ENCODE measurements around the gene ZNF787. TPM values are rescaled to one million over a fixed set of nuclear protein-coding genes. Genes with fewer than 3 reads are reported as not detected.

Gene ZNF787
- total RNA-seq, 2 experiments from 2014 or later: 34.7 to 36.7 TPM

GRCh38 chr19:56140583-56141416 lies 19.7 kb upstream of the ZNF787 start, which contains the start of gene ZNF444:
TSS of gene ZNF444 (plus strand) at chr19:56141287. CDS start at chr19:56146912, 5,625 bp downstream.
- H3K27me3 Mint-ChIP-seq: no peaks in the 10 kb centered on the region
- H3K4me1 Mint-ChIP-seq: peaks cover 39% of the 10 kb centered on the region
- H3K27ac Mint-ChIP-seq: peak within 1 kb of the TSS; percentile 92
- H3K9me3 Mint-ChIP-seq (ENCODE audit: low read depth): no peaks in the 10 kb centered on the region
- CTCF ChIA-PET: interaction anchor here (0.6 to 0.9 kb wide), 4 partner anchors 75 to 484 kb away, joined by 3 read pairs; no protein-coding TSS in a partner anchor
- H3K36me3 Mint-ChIP-seq: peaks cover 1% of the 10 kb centered on the region
- ATAC-seq: peak; percentile 94
- H3K4me3 Mint-ChIP-seq: peak within 1 kb of the TSS; percentile 83
- DNase-seq: peak; percentile 100

GRCh38 chr19:56139847-56140582 lies 18.9 kb upstream of the ZNF787 start:
- H3K4me1 Mint-ChIP-seq: peaks cover 39% of the 10 kb centered on the region
- DNase-seq: no peak
- CTCF ChIA-PET: interaction anchor here (0.8 to 0.9 kb wide), 2 partner anchors 74 to 483 kb away, joined by 3 read pairs; no protein-coding TSS in a partner anchor

GRCh38 chr19:56138069-56138468 lies 17.0 kb upstream of the ZNF787 start:
- ATAC-seq (no peak), DNase-seq (no peak)
- Mint-ChIP-seq H3K9me3 (ENCODE audit: low read depth) (no peaks in the 10 kb centered on the region), H3K4me1 (peaks cover 27% of the 10 kb centered on the region), H3K36me3 (no peaks in the 10 kb centered on the region), H3K4me3 (no peak overlapping the region), H3K27me3 (no peaks in the 10 kb centered on the region), H3K27ac (no peak overlapping the region)
- CTCF ChIA-PET: no interaction called here

More at GRCh38 chr19:56139847-56140582, 18.9 kb upstream of the ZNF787 start:
- H3K4me3 Mint-ChIP-seq: peak overlapping the region; percentile 83
- H3K36me3 Mint-ChIP-seq: peaks cover 1% of the 10 kb centered on the region
- H3K27ac Mint-ChIP-seq: peak overlapping the region; percentile 92
- H3K9me3 Mint-ChIP-seq (ENCODE audit: low read depth): no peaks in the 10 kb centered on the region
- no peak for ATAC-seq
- H3K27me3 Mint-ChIP-seq: no peaks in the 10 kb centered on the region

GRCh38 chr19:56137405-56137804 lies 16.3 kb upstream of the ZNF787 start:
- H3K4me1 Mint-ChIP-seq: peaks cover 21% of the 10 kb centered on the region
- CTCF ChIA-PET: no interaction called here
- no peaks in the 10 kb centered on the region for H3K36me3 Mint-ChIP-seq
- DNase-seq (no peak), ATAC-seq (no peak)
- H3K27ac Mint-ChIP-seq: no peak overlapping the region
- H3K27me3 Mint-ChIP-seq: no peaks in the 10 kb centered on the region
- no peaks in the 10 kb centered on the region for H3K9me3 Mint-ChIP-seq (ENCODE audit: low read depth)
- H3K4me3 Mint-ChIP-seq: no peak overlapping the region

- no peak overlapping the region for H3K27ac Mint-ChIP-seq
- H3K9me3 Mint-ChIP-seq (ENCODE audit: low read depth): no peaks in the 10 kb centered on the region
- no peaks in the 10 kb centered on the region for H3K36me3 Mint-ChIP-seq
- DNase-seq: no peak
- H3K4me3 Mint-ChIP-seq: no peak overlapping the region
- no peaks in the 10 kb centered on the region for H3K27me3 Mint-ChIP-seq
- CTCF ChIA-PET: no interaction called here
- peaks cover 16% of the 10 kb centered on the region for H3K4me1 Mint-ChIP-seq
- no peak for ATAC-seq
Measured at GRCh38 chr19:56136362-56136761, 15.3 kb upstream of the ZNF787 start.

- Mint-ChIP-seq H3K9me3 (ENCODE audit: low read depth) (no peaks in the 10 kb centered on the region), H3K36me3 (no peaks in the 10 kb centered on the region)
- CTCF ChIA-PET: interaction anchor here (1.2 to 1.9 kb wide), 2 partner anchors 11 to 58 kb away, joined by 3 to 7 read pairs; no protein-coding TSS in a partner anchor
Measured at GRCh38 chr19:56134654-56134921, 13.5 kb upstream of the ZNF787 start.

DNA sequence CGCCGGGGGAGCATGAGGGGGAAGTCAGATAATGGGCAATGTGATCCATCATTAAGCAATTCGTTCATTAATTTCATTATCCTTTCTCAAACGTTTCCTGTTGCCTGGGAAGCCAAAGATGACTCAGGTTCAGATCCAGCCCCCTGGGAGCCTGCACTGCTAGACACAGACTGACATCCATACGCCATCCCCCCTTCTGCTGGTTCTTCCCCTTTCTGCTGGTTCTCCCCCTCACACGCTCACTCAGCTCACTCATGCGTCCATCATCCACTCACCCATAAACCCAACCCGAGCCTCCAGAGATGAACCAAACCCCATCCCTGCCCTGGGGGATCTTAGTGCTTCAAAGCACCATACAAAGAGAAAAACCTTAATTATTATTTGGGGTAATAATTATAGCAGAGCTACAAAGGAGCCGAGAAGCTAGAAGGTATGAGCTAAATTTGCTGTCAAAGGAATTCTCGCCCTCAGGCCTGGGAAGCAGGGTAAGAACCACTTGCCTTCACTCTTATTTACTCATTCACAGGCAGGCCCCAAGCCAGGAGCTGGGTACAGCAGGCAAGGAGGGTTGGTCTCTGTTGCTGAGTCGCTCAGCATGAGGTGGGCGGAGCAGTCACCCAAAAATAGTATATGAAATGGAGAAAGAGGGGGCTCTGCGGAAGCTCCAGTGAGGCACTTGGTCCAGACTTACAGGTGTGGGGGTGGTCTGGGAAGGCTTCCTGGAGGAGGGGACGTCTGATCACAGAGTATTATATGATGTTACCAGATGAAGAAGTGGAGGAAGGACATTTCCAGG lies 13.0 kb upstream of the ZNF787 start:
- H3K27me3 Mint-ChIP-seq: no peaks in the 10 kb centered on the region
- CTCF ChIA-PET: interaction anchor here (1.2 to 1.9 kb wide), 2 partner anchors 12 to 58 kb away, joined by 3 to 7 read pairs; no protein-coding TSS in a partner anchor
- no peak overlapping the region for H3K27ac Mint-ChIP-seq
- H3K9me3 Mint-ChIP-seq (ENCODE audit: low read depth): no peaks in the 10 kb centered on the region
- peaks cover under 1% of the 10 kb centered on the region for H3K4me1 Mint-ChIP-seq
- no peaks in the 10 kb centered on the region for H3K36me3 Mint-ChIP-seq
- no peak overlapping the region for H3K4me3 Mint-ChIP-seq
- no peak for DNase-seq
- ATAC-seq: no peak

More at GRCh38 chr19:56134654-56134921, 13.5 kb upstream of the ZNF787 start:
- Mint-ChIP-seq H3K4me1 (peaks cover 4% of the 10 kb centered on the region), H3K27me3 (no peaks in the 10 kb centered on the region), H3K4me3 (no peak overlapping the region), H3K27ac (no peak overlapping the region)
- DNase-seq: no peak
- no peak for ATAC-seq

GRCh38 chr19:56132316-56132822 lies 11.3 kb upstream of the ZNF787 start:
- Mint-ChIP-seq H3K9me3 (ENCODE audit: low read depth) (no peaks in the 10 kb centered on the region), H3K27me3 (no peaks in the 10 kb centered on the region), H3K27ac (no peak overlapping the region), H3K36me3 (no peaks in the 10 kb centered on the region), H3K4me1 (no peaks in the 10 kb centered on the region), H3K4me3 (no peak overlapping the region)
- no peak for DNase-seq
- CTCF ChIA-PET: no interaction called here
- no peak for ATAC-seq

DNA sequence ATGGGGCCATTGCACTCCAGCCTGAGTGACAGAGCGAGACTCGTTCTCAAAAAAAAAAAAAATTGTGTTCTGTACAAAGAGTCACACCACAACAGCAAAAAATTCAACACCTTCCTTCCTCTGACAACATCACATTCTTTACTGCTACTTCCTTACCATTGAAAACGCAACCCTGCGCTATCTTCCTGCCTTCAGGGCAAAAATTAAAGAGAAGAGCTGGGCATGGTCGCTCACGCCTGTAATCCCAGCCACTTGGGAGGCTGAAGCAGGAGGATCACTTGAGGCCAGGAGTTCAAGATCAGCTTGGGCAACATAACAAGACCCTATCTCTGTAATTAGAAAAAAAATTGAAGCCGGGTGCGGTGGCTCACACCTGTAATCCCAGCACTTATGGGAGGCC lies 10.6 kb upstream of the ZNF787 start:
- CTCF ChIA-PET: no interaction called here
- Mint-ChIP-seq H3K4me3 (no peak overlapping the region), H3K36me3 (no peaks in the 10 kb centered on the region), H3K27ac (no peak overlapping the region), H3K4me1 (no peaks in the 10 kb centered on the region), H3K27me3 (no peaks in the 10 kb centered on the region), H3K9me3 (ENCODE audit: low read depth) (no peaks in the 10 kb centered on the region)
- ATAC-seq (no peak), DNase-seq (no peak)

DNA sequence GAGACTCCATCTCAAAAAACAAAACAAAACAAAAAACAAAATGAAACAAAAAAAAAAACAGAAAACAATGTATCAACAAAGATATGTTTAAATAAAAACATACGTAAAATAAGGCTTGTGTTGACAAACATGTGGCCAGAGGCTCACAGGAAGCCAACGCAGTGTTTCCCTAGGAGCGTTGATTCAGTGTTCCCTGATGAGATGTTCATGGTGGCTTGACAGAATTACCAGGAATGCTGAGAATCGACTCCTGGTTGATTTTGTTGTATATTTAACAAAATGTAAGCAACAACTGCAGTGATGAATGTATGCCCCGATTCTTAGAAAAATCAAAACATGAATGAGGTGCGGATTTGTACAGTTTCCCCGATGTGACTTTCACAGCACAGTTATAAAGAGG lies 8.9 kb upstream of the ZNF787 start:
- no peaks in the 10 kb centered on the region for H3K27me3 Mint-ChIP-seq
- H3K4me1 Mint-ChIP-seq: no peaks in the 10 kb centered on the region
- no peak overlapping the region for H3K27ac Mint-ChIP-seq
- no peak for DNase-seq
- CTCF ChIA-PET: interaction anchor here (0.7 kb wide), 1 partner anchor 1611 kb away, joined by 3 read pairs; no protein-coding TSS in a partner anchor
- H3K9me3 Mint-ChIP-seq (ENCODE audit: low read depth): no peaks in the 10 kb centered on the region
- no peaks in the 10 kb centered on the region for H3K36me3 Mint-ChIP-seq
- H3K4me3 Mint-ChIP-seq: no peak overlapping the region
- ATAC-seq: no peak

- DNase-seq (no peak), ATAC-seq (no peak)
- Mint-ChIP-seq H3K4me3 (no peak overlapping the region), H3K4me1 (peaks cover 7% of the 10 kb centered on the region), H3K36me3 (no peaks in the 10 kb centered on the region), H3K9me3 (ENCODE audit: low read depth) (no peaks in the 10 kb centered on the region), H3K27me3 (no peaks in the 10 kb centered on the region), H3K27ac (no peak overlapping the region)
- CTCF ChIA-PET: no interaction called here
Measured at GRCh38 chr19:56126983-56127780, 6.1 kb upstream of the ZNF787 start.

DNA sequence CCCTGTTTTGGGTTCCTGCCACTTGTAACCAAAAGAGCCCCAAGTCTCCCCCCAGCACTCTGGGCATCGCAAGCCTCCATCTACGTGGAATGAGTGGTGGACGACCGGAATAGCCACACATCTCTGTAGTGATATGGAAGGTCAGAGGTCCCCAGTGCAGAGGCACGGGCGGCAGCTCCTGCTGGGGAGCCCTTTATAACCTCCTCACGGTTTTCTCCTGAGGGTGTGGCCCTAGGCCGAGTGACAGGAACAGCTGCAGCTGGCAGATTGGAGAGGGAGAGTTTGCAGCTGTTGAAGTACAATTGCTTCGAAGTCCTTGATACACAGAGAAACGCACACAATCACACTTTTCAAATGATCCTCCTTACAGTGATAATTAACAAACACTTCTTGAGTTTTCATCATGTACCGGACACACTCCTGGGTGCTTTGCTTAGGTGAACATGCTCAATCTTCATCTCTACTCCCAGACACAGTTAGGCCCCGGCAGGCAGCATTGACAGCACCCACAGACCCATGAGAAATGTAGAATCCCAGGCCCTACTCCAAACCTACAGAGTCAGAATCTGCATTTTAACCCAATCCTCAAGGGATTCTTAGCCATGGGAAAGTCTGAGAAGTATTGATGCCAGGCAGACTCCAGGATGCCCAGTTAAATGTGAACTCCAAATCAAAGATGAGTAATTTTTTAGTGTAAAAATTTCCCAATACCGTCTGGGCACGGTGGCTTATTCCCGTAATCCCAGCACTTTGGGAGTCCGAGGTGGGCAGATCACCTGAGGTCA lies 4.9 kb upstream of the ZNF787 start:
- DNase-seq (no peak), ATAC-seq (no peak)
- CTCF ChIA-PET: no interaction called here
- H3K4me3 Mint-ChIP-seq: no peak overlapping the region
- H3K36me3 Mint-ChIP-seq: no peaks in the 10 kb centered on the region
- H3K9me3 Mint-ChIP-seq (ENCODE audit: low read depth): no peaks in the 10 kb centered on the region
- H3K27ac Mint-ChIP-seq: no peak overlapping the region
- no peaks in the 10 kb centered on the region for H3K27me3 Mint-ChIP-seq
- H3K4me1 Mint-ChIP-seq: peaks cover 11% of the 10 kb centered on the region
